SH-SY5Y (cell line): ENCODE measurements around the gene PPARG.

Experiments
- GATA2 ChIP-seq: IDR thresholded peaks from 2 replicates; pipeline ENCODE4 v1.6.1; 2011; ENCODE audit warnings: mild to moderate bottlenecking, low read depth, low read length
- GATA3 ChIP-seq: IDR thresholded peaks from 2 replicates; pipeline ENCODE4 v1.6.1; 2011; ENCODE audit warnings: low read depth, mild to moderate bottlenecking, low read length, moderate library complexity

Gene PPARG

DNA sequence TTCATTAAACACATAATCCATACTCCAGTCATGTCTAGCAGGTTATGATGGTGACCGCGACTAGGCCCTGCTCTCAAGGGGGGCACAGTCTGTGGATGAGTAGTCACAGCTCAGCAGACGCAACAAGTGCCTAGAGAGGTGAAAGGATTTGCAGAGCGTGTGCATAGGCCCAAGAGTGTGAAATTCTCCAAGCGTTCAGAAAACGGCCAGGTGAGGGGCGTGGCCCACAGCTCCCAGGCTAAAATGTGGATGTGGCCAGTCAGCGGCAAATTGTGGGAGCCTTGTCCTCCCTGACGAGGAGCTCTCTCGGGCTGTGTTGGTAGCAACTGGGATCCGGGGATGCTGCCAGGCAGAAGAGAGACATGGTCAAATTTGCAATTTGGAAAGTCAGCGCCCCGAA lies 149.0 kb downstream of the PPARG start:
- TF ChIP-seq GATA3 = no peak
- TF ChIP-seq GATA2 = no peak

DNA sequence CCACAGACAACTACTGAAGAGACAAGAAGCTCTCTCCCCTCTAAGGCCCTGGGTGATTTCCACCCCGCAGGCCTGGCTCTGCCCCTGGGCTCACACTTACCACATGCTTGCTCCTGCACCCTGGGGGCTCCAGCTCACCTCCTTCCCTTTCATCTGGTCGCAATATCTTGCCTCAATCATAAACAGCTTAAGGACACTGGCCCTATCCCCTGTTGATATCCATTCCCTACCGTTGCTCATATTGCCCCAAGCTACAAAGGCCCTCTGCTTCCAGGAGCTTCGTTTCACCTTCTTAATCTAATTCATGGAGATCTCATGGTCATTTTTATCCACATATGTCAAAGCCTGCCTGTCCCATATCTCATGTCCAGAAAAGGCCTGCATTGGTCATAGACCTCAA lies 149.4 kb downstream of the PPARG start:
- TF ChIP-seq GATA2 (no peak), GATA3 (no peak)

DNA sequence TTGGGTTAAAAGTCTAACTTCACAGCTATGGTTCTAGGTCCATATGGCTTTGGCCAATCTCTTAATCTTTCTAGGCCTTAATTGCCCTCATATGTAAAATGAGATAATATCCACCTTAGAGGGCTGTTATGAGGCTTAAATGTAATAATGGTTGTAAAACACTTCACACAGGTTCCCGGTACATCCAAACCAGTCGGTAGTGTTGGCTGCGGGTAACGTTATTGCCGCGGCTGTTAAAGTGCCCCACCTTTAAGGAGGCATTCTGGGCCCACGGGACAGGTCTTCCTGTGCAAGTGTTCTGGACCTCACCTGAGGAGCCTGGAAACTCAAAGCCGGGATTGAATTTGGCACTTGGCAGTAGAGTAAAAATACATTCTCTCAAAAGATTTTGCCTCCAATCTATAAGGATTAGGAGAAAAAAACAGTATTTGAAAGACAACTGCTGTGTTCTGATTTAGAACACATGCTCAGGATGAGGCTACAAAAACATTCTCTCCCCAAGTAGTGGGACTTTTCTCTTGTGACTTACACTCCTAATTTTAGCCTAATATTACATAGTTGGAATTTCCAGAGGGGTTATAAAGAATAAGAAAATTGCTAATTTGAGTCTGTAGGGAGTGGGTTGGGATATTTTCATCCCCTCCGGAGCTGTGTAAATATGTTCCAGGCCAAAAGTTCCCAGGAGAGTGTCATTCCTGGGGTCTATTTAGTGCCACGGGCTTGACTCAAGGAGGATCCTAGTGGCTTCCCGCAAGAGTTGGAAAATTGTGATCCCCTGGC lies 150.5 kb downstream of the PPARG start:
- TF ChIP-seq GATA2 = no peak
- TF ChIP-seq GATA3 = no peak

DNA sequence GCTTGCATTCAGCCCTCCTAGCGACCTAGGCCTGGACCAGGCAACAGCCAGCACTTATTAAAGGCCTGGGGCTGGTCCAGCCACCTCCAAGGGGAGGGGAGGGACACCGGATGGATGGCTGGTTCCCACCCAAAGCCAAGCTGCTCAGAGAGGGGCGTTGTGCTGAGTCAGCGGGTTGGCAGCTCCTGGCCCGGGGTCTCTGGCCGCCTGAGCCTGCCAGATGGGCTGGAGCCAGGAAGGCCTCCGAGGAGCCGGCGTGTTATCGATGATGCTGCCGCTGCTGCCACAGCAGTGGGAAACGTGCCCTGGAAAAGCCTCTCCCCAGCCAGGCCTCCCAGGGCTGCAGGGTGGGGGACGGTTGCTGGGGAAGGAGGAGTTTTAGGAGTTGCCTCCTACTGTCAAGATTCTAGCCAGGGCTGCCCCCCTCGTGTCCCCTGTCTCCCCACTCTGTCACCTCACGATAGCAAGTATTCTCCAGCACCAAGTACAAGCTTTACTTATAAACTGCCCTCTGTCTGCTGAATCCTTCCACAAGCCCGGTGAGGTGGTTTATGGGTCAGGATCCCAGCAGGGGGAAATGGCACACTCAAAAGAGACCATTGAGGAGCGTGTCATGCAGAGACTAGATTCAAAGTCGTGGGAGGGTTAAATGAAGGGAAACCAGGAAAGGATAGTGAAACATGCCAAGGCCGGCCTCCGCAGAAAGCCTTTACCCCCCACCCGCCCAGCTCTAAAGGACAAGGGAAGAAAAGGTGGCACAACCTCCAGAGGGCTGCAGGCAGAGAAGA lies 152.3 kb downstream of the PPARG start:
- TF ChIP-seq GATA3 (no peak), GATA2 (no peak)

DNA sequence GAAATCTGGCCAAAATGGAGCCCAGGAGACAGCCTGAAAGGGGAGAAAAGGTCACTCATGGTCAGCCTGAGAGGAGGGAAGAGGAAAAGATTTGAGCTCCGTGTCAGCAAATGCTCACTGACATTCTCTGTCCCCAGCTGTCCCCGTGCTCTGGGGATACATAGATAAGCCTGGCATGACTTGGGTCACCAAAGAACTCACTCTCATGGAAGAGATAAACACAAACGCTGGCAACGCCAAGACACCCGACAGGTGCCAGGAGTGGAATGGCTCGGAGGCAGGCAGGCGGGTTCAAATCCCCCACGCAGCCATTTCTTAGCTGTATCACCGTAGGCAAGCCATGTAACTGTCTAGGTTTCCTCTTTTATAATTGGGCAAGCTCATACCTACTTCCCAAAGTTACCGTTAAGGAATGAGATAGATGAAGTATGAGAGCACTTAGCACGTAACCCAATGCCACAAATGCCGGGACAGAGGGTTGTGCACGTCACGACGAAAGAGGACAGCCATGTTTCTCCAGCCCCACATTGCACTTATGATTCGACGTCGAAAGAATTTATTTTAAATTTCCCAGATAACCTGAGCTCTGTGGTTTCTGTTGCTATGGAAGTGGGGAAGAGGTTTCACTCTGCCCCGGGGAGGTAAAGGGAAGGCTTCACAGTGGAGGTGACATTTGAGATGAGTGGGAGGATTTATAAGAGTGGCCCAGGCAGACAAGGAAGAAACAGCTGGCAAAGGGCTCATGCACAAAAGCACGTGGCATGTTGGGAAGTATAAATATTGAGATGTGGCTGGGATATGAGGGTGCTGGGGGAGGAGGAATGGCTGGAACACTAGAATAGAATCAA lies 154.0 kb downstream of the PPARG start:
- TF ChIP-seq GATA3 (no peak), GATA2 (no peak)

DNA sequence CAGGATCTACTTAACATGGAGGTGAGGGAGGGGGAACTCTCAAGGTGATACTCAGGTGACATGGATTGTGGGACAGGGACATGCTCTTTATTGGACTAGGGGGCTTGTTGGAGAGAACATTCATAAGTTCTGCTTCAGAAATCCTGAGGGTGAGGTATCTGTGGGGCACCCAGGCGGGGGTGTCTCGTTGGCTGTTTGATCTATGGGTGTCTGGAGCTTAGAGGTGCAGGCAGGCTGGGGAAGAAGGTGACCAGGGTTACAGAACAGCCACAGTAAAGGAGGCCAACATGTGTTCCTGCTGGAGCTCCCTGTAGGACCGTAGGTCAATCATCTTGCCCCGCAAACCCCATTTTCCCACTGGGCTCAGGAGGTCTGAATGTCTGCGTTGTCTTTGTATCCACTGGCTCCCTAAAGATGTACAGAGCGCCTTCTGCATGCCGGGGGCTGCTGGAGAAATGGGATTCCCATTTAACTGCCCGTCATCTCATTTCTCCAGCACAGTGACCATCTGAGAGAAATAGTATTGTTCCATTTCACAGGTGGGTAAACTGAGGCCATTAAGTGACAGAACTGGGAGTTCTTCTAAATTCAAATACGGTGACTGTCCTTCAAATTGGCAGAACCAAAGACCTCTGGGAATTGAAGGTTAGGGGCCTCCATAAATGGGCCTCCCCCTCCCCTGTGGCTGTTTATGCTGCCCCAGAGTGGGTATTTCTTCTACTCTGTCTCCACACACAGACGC lies 155.1 kb downstream of the PPARG start:
- TF ChIP-seq GATA2 = no peak
- TF ChIP-seq GATA3 = no peak

DNA sequence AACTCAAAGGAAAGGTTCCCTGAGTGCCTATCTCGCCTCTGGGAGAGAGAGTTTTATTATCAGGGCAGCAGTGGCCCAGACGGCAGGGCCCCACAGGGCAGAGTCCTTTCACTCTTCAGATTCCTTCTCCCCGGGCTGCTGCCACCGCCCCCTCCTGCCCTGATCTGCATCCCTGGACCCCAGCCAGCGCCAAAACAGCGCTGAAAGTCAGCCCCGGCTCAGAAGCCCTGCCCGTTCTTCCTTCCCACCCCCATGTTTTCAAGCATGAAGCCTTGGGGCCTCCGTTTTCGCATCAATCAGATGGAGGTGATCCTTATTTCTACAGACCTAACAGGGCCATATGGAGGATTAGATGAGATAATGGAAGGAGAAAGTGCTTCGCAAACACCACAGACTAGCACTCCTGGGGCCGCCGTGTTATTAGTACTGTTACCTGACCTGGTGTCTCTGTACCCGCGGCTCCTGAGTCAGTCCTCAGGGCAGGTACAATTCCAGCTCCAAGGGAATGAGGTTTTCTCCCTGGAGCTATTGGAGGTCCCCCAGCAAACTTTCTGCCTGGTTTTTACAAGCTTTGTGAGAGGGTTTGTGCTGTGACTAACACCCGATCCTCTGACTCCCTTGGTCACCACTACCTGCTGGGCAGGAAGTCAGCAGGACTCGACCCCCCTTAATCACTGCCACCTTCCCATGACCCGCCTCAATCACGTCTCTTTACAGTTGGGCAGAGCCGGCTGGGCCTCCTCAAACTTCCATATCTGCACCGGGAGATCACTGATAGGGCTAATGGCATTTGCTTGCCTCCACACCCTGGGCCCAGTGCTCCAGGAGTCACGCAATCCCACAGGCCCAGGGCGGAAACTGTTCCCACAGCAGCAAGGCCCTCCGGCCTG lies 156.0 kb downstream of the PPARG start:
- TF ChIP-seq GATA3 (peak; percentile 20; the same call in 1 of the 2 replicates), GATA2 (peak; percentile 82)

DNA sequence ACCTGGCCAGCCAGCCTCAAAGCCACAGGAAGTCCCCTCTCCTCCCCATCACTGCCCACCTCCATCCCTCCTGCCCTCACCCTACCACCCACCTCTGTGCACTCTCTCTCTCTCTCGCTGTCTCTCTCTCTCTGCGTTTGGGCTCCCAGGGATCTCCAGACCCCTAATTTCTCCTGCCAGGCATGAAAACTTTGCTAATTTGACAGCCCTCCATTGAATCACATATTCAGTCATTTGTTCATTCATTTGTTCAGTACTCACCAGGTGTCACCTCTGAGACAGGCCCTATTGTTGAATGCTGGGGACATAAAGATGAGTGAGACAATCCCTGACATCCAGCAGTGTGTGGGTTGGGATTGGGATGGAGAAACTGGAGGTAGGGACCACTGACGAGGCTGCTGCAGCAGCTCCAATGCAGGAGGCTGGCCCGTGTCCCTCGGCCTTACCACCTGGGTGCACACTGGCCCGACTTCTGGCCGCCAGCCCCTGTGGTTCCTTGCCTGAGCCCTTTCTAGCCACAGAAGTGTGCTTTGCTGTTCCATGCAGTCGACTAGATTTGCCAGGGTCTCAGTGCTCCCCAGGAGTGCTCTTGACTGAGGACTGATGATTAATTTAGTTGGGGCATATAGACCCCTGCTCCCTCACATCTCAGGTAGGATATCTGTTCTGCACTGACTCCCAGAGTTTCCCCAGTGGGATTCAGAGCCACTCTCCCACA lies 156.8 kb downstream of the PPARG start:
- TF ChIP-seq GATA3 = no peak
- no peak for TF ChIP-seq GATA2

DNA sequence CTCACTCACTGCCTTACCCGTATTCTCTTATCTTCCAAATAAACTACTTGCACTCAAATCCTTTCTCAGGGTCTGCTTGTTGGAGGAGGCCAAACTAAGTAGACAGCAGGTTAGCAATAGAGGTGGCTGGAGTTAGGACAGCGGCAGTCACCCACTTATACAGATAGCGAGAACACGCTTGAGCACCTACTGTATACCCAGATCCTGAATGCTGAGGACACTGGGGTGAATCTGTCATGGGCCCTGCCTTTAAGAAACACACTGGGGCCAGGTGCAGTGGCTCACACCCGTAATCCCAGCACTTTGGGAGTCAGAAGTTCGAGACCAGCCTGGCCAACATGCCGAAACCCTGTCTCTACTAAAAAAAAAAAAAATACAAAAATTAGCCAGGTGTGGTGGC lies 157.4 kb downstream of the PPARG start:
- no peak for TF ChIP-seq GATA2
- TF ChIP-seq GATA3 = no peak

DNA sequence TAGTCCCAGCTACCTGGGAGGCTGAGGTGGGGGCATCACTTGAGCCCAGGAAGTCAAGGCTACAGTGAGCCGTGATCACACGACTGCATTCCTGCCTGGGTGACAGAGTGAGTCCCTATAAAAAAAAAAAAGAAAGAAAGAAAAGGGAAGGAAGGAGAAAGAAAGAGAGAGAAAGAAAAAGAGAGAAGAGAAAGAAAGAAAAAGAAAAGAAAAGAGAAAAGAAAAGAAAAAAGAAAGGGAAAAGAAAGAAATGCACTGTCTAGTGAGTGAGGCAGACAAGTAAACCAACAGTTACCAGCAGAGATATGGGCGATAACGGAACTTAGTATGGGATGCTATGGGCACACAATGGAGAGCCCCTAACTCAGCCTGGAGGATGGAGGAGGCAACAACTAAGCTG lies 158.2 kb downstream of the PPARG start:
- TF ChIP-seq GATA2 (no peak), GATA3 (no peak)

DNA sequence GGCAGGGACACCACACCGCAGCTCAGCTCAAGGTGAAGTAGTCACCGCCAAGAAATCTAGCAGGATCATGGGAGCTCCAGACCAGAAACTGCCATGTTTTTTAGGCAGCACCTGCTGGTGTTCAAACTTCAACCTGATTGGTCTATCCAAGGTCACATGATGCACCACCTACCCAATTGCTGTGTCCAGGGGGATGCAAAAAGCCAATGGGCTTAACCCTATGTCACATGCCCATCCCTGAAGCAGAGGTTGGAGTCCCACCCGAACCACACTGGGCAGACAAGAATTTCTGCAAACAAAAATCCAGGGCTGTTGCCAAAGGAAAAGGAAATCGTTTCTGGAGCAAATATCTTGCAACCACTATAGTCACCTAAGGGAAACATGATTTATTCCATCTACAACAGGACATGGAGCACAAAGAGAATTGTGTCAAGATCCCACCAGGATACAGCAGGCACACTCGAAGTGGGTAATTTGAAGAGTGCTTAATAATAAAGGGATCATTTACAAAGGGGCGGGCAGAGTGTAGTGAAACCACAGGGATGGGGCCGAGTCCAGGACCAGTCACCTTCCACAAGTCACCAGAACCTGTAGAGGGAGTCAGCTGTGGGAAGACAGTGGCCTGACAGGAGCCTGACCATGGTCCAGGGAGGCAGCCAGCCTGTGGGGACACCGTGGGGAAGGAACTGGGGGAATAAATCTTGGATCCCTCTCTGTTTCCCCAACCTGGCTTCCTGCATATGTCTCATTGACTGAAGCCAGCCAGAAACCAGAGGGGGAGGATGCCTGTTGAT lies 161.2 kb downstream of the PPARG start:
- TF ChIP-seq GATA2 (no peak), GATA3 (no peak)

DNA sequence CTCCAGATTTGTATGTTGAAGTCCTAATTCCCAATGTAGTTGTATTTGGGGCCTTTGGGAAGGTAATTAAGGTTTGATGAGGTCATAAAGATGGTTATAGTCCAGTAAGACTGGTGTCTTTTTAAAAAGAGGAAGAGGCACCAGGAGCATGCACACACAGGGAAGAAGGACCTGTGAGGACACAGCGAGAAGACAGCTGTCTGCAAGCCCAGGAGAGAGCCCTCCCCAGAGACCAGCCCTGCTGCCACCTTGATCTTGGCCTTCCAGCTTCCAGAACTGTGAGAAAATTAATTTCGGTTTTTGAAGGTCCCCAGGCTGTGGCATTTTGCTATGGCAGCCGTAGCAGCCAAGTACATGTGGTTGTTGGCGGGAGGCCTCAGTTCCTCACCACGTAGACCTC lies 162.6 kb downstream of the PPARG start:
- TF ChIP-seq GATA3 (no peak), GATA2 (no peak)
